Measurements from ENCODE around the gene CIT. TPM values are rescaled to one million over a fixed set of nuclear protein-coding genes. Genes with fewer than 3 reads are reported as not detected.

The CIT gene
- total and polyA plus RNA-seq, 10 of the 15 experiments (the other 5 are each of a cell fraction or from before 2014, with no cell fraction given), result 1.0 to 38.2 (median 14.9) TPM

DNA sequence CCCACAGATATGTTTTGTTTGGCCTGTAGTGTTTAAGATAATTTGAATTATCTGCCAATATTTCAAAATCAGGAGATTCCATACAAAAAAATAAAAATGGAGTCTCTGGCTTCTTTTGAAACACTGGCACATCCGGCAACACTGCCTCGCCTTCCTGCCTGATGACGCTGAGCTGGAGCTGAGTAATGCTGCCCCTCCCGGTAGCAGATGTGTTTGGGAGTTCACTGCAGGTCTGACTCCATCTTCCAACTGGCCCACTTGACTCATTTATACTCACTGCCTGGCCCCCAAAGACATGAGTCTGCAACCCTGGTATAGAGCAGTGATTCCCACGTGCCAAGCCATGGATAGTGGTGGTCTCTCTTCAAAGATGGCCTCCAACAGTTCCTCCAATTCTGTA, 7.4 kb downstream of the CIT start:
- POLR2A ChIA-PET, result no interaction called here
- in situ Hi-C loops (cut with MboI) (no loop called here), intact Hi-C loops (cut with micrococcal nuclease; ENCODE audit: unreplicated experiment) (no loop called here)
- no peak for ATAC-seq
- no peak for FAIRE-seq
- Histone ChIP-seq H3K36me3 (ENCODE audit: control insufficient read depth in 2 of 2, insufficient read depth in 2 of 2, low read length in 1 of 2) (peaks cover 3 to 16% of the 10 kb centered on the region in 2 experiments; a peak in 2 of 4 replicates), H3K9me3 (replicated peaks; ENCODE audit: control insufficient read depth, insufficient read depth, low read length) (no peaks in the 10 kb centered on the region), H3K27ac (ENCODE audit: control insufficient read depth, insufficient read depth) (no peak overlapping the region), H3K4me1 (ENCODE audit: control insufficient read depth, insufficient read depth, low read length) (no peaks in the 10 kb centered on the region), H3K79me2 (ENCODE audit: control insufficient read depth, insufficient read depth, low read length) (no peaks in the 10 kb centered on the region), H3K4me3 (no peak overlapping the region), H3K27me3 (replicated peaks in 1 of 2; ENCODE audit: control insufficient read depth in 2 of 2, insufficient read depth in 2 of 2, low read length in 1 of 2) (no peaks in the 10 kb centered on the region), H3K9ac (ENCODE audit: control insufficient read depth, insufficient read depth, low read length) (no peak overlapping the region), H2AFZ (ENCODE audit: control insufficient read depth, low read depth, low read length) (no peak overlapping the region), H3K4me2 (ENCODE audit: control insufficient read depth, insufficient read depth) (no peak overlapping the region), H4K20me1 (ENCODE audit: control insufficient read depth, insufficient read depth) (no peaks in the 10 kb centered on the region)
- TF ChIP-seq TBL1XR1 (IDR thresholded peaks at IDR 0.05; ENCODE audit: low read depth, low read length) (no peak), PRDM15 (CRISPR knock-in tag; IDR thresholded peaks at IDR 0.05) (no peak), YY1 (IDR thresholded peaks at IDR 0.05; ENCODE audit: low read depth, low read length) (no peak)
- no TSS peak for BruUV-seq (replicated peaks)
- WGBS (ENCODE audit: insufficient coverage, insufficient replicate concordance, low lambda C conversion rate, missing lambda C conversion rate), result 86% methylated on average over 5 of the region's 5 CpGs
- CTCF ChIA-PET, result no interaction called here
- SMC1A ChIA-PET (ENCODE audit: uncharacterized antibody, unreplicated experiment), result no interaction called here
- no peak for DNase-seq (ENCODE audit: low read depth, low spot score)
- RAD21 ChIA-PET (ENCODE audit: unreplicated experiment), result no interaction called here

DNA sequence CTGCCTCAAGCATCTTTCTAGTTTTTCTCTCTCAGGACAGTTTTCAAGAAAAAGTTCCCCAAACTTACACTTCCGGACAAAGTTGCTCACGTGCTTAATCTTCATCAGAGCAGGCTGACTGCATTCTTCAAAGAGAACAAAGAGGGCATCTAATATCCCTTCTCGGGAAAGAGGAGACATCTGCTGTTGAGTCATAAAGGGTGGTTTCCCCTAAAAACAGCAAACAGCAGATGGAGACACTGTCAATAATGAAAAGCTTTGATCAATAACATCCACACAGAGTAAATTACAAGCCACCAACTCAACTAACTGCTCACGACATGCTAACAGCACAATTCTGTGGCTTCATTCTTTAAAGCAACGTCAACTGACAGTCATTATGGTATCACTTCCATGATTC, 8.1 kb downstream of the CIT start:
- WGBS (ENCODE audit: insufficient coverage, insufficient replicate concordance, low lambda C conversion rate, missing lambda C conversion rate), result 79% methylated on average over 5 of the region's 5 CpGs
- no peaks in the 10 kb centered on the region for H3K79me2 ChIP-seq (ENCODE audit: control insufficient read depth, insufficient read depth, low read length)
- H3K27me3 ChIP-seq (replicated peaks in 1 of 2; ENCODE audit: control insufficient read depth in 2 of 2, insufficient read depth in 2 of 2, low read length in 1 of 2), result no peaks in the 10 kb centered on the region
- H3K9ac ChIP-seq (ENCODE audit: control insufficient read depth, insufficient read depth, low read length), result no peak overlapping the region
- H3K4me1 ChIP-seq (ENCODE audit: control insufficient read depth, insufficient read depth, low read length), result no peaks in the 10 kb centered on the region
- ChIA-PET CTCF (no interaction called here), SMC1A (ENCODE audit: uncharacterized antibody, unreplicated experiment) (interaction anchor here (1.4 kb wide), 1 partner anchor 35 kb away, joined by 4 read pairs; no protein-coding TSS in a partner anchor), RAD21 (ENCODE audit: unreplicated experiment) (no interaction called here), POLR2A (interaction anchor here (1.0 kb wide), 1 partner anchor 77 kb away, joined by 6 read pairs; no protein-coding TSS in a partner anchor)
- intact Hi-C loops (cut with micrococcal nuclease; ENCODE audit: unreplicated experiment) (no loop called here), in situ Hi-C loops (cut with MboI) (no loop called here)
- no peak for DNase-seq (ENCODE audit: low read depth, low spot score)
- H3K4me3 ChIP-seq, result no peak overlapping the region
- no TSS peak for BruUV-seq (replicated peaks)
- H3K36me3 ChIP-seq (ENCODE audit: control insufficient read depth in 2 of 2, insufficient read depth in 2 of 2, low read length in 1 of 2), result peaks cover 3 to 20% of the 10 kb centered on the region in 2 experiments; a peak in 2 of 4 replicates
- FAIRE-seq, result no peak
- H4K20me1 ChIP-seq (ENCODE audit: control insufficient read depth, insufficient read depth), result no peaks in the 10 kb centered on the region
- H2AFZ ChIP-seq (ENCODE audit: control insufficient read depth, low read depth, low read length), result peak overlapping the region; percentile 30
- ATAC-seq, result no peak
- H3K4me2 ChIP-seq (ENCODE audit: control insufficient read depth, insufficient read depth), result no peak overlapping the region
- H3K27ac ChIP-seq (ENCODE audit: control insufficient read depth, insufficient read depth), result no peak overlapping the region
- TF ChIP-seq TCF7 (IDR thresholded peaks at IDR 0.05; ENCODE audit: borderline replicate concordance) (no peak), RUNX3 (IDR thresholded peaks at IDR 0.05; ENCODE audit: low read length) (0 out of 2 replicates have a peak, but pooled peaks have one; percentile 7)
- H3K9me3 ChIP-seq (replicated peaks; ENCODE audit: control insufficient read depth, insufficient read depth, low read length), result no peaks in the 10 kb centered on the region
